GM12878 (cell line): ENCODE measurements around the gene ADM. TPM values are rescaled to one million over a fixed set of nuclear protein-coding genes. Genes with fewer than 3 reads are reported as not detected.
A peak's percentile ranks its signal among the peaks of the same experiment; 100 is the strongest.

Source experiments
- ATAC-seq: fragments of 200-7000 bp; cut with Tn5 transposase; 3 replicates; pipeline ENCODE4 v1.9.1; 2020; ENCODE audit warnings: mild to moderate bottlenecking, moderate library complexity
- BruUV-seq: library from RNA; stranded (reverse); fragments of 400-500 nt; replicated peaks from 2 replicates; lab custom pipeline; 2021; lab: Mats Ljungman, UMichigan
- CTCF ChIA-PET: fragments of 300-600 bp; sonication (Branson Sonifier 250); formaldehyde crosslinking; extraction: SDS; loops from one replicate; lab custom pipeline; 2021; ENCODE audit warnings: inconsistent platforms; lab: Yijun Ruan, JAX
- POLR2A ChIA-PET: fragments of 350-600 bp; formaldehyde crosslinking; extraction: SDS; loops from one replicate; lab custom pipeline; 2021; ENCODE audit warnings: inconsistent platforms; lab: Charles Lee
- RAD21 ChIA-PET: fragments of 300-600 bp; sonication (Branson Sonifier 250); formaldehyde crosslinking; loops from one replicate; lab custom pipeline; 2023; ENCODE audit warnings: antibody characterized with exemption; ENCODE audit not compliant: unreplicated experiment; lab: Charles Lee
- SMC1A ChIA-PET: fragments of 300-600 bp; sonication (Branson Sonifier 250); formaldehyde crosslinking; loops from one replicate; lab custom pipeline; 2023; ENCODE audit not compliant: unreplicated experiment, uncharacterized antibody; lab: Charles Lee
- DNase-seq: peaks from one replicate; pipeline ENCODE4 v3.0.0-alpha.2; 2011; ENCODE audit warnings: low read depth, low spot score
- FAIRE-seq: peaks from 3 replicates; lab custom pipeline; 2011; peaks lifted over from hg19 to GRCh38; lab: Jason Lieb, UNC
- H2AFZ ChIP-seq: 2 replicates; pipeline ENCODE4 v1.6.0; 2011; ENCODE audit warnings: low read depth, low read length, control low read depth; ENCODE audit not compliant: control insufficient read depth
- H3K27ac ChIP-seq: 2 replicates; pipeline ENCODE4 v1.5.1; 2011; ENCODE audit warnings: control low read depth; ENCODE audit not compliant: control insufficient read depth, insufficient read depth
- H3K27me3 ChIP-seq, 2 experiments: replicated peaks in 1 of 2; 2 replicates each; pipeline versions ENCODE4 v1.6.0 to v1.6.1; 2011; ENCODE audit warnings: low read length in 1 of 2; ENCODE audit not compliant: control insufficient read depth in 2 of 2, insufficient read depth in 2 of 2
- H3K36me3 ChIP-seq, 2 experiments: 2 replicates each; pipeline ENCODE4 v1.5.1; 2011; ENCODE audit warnings: low read length in 1 of 2; ENCODE audit not compliant: control insufficient read depth in 2 of 2, insufficient read depth in 2 of 2
- H3K4me1 ChIP-seq: 2 replicates; pipeline ENCODE4 v1.6.1; 2011; ENCODE audit warnings: mild to moderate bottlenecking, low read length, moderate library complexity, mixed read lengths; ENCODE audit not compliant: control insufficient read depth, insufficient read depth
- H3K4me2 ChIP-seq: 2 replicates; pipeline ENCODE4 v1.6.0; 2011; ENCODE audit warnings: control low read depth; ENCODE audit not compliant: control insufficient read depth, insufficient read depth
- H3K4me3 ChIP-seq: fragments of 200-600 bp; sonication (generic); 2 replicates; pipeline ENCODE4 v1.5.1; 2016
- H3K79me2 ChIP-seq: 2 replicates; pipeline ENCODE4 v1.6.0; 2011; ENCODE audit warnings: low read length; ENCODE audit not compliant: control insufficient read depth, insufficient read depth
- H3K9ac ChIP-seq: 2 replicates; pipeline ENCODE4 v1.8.0; 2011; ENCODE audit warnings: low read length, control low read depth, mixed read lengths; ENCODE audit not compliant: control insufficient read depth, insufficient read depth
- H3K9me3 ChIP-seq: replicated peaks from 3 replicates; pipeline ENCODE4 v1.5.1; 2011; ENCODE audit warnings: mild to moderate bottlenecking, low read length; ENCODE audit not compliant: control insufficient read depth, insufficient read depth
- H4K20me1 ChIP-seq: 2 replicates; pipeline ENCODE4 v1.6.0; 2011; ENCODE audit not compliant: control insufficient read depth, insufficient read depth
- CBX5 ChIP-seq: sonication (generic); IDR thresholded peaks from 2 replicates; pipeline ENCODE4 v1.6.1; 2016; ENCODE audit warnings: low read depth, moderate library complexity, mild to moderate bottlenecking, inconsistent platforms
- CHD4 ChIP-seq: fragments of 200-600 bp; sonication (generic); IDR thresholded peaks from 2 replicates; pipeline ENCODE4 v1.6.1; 2016; ENCODE audit warnings: mild to moderate bottlenecking
- EGR1 ChIP-seq, 2 experiments: IDR thresholded peaks; 1 replicate in 1 of 2; 2 replicates in 1 of 2; pipeline ENCODE4 v1.6.1; 2011 to 2012; ENCODE audit warnings: low read depth in 2 of 2, low read length in 2 of 2, borderline replicate concordance in 1 of 2, mild to moderate bottlenecking in 1 of 2, moderate library complexity in 1 of 2
- EP300 ChIP-seq, 2 experiments: fragments of 150-350 bp in 1 of 2; IDR thresholded peaks; 2 replicates each; pipeline ENCODE4 v1.6.1; 2011 to 2012; ENCODE audit warnings: low read depth in 2 of 2, low read length in 2 of 2, borderline replicate concordance in 1 of 2, improper control_type of control experiment in 1 of 2, inconsistent platforms in 1 of 2; ENCODE audit not compliant: control insufficient read depth in 1 of 2
- MTA3 ChIP-seq: IDR thresholded peaks from 2 replicates; pipeline ENCODE4 v1.6.1; 2012; ENCODE audit warnings: low read length, inconsistent platforms, borderline replicate concordance
- NR2C1 ChIP-seq: fragments of 450-650 bp; IDR thresholded peaks from 2 replicates; pipeline ENCODE4 v1.6.1; 2017; ENCODE audit warnings: antibody characterized with exemption, mild to moderate bottlenecking, moderate library complexity
- WRNIP1 ChIP-seq: IDR thresholded peaks from 2 replicates; pipeline ENCODE4 v1.6.1; 2011; ENCODE audit warnings: low read depth, low read length, improper control_type of control experiment, borderline replicate concordance
- ZNF24 ChIP-seq: fragments of 450-650 bp; IDR thresholded peaks from 2 replicates; pipeline ENCODE4 v1.6.1; 2017; ENCODE audit warnings: antibody characterized with exemption, mild to moderate bottlenecking
- WGBS: methylation state at CpG from one replicate; pipeline ENCODE4 v1.1.6; 2016; ENCODE audit warnings: low lambda C conversion rate; ENCODE audit not compliant: insufficient replicate concordance, insufficient coverage; ENCODE audit errors: missing lambda C conversion rate; 5-methylcytosine and 5-hydroxymethylcytosine counted together
- in situ Hi-C: fragments of 300-500 bp; cut with MboI; formaldehyde crosslinking; loops from 9 replicates; pipeline ENCODE4 v1.14.3; 2018; ENCODE audit warnings: mixed read lengths
- intact Hi-C: fragments of 100-400 bp; cut with micrococcal nuclease; formaldehyde crosslinking; loops from one replicate; pipeline ENCODE4 v1.14.2; 2022; ENCODE audit not compliant: unreplicated experiment
- polyA plus RNA-seq, 11 experiments: library from polyadenylated mRNA; depleted of rRNA in 4 of 11; unstranded in 6 of 11; stranded (reverse) in 5 of 11; fragments of >200 nt; fragmentation: Nextera tagmentation in 4 of 11; fragmentation: Illumina TruSeq in 1 of 11; extraction: Ambion mirVana in 4 of 11; extraction: Trizol in 1 of 11; gene quantifications; 1 replicate in 1 of 11; 2 replicates in 10 of 11; pipeline versions ENCODE4 v1.2.1 to v1.2.3, GENCODE V29; 2011 to 2016; ENCODE audit warnings: inconsistent platforms in 2 of 11, missing spikeins in 2 of 11, low read depth in 1 of 11
- total RNA-seq, 4 experiments: library from RNA; depleted of rRNA in 3 of 4; stranded (reverse); fragments of >200 nt in 3 of 4; fragmentation: Illumina TruSeq in 1 of 4; extraction: Trizol in 1 of 4; gene quantifications; 2 replicates each; pipeline versions ENCODE4 v1.2.1 to v1.2.3, GENCODE V29; 2013 to 2021

Gene ADM
- total and polyA plus RNA-seq, 10 of the 15 experiments (the other 5 are each of a cell fraction or from before 2014, with no cell fraction given) = 0.11 to 4.2 (median 0.21) TPM; not detected in 7

- no peak for TF ChIP-seq EP300 (IDR thresholded peaks at IDR 0.05; ENCODE audit: borderline replicate concordance in 1 of 2, control insufficient read depth in 1 of 2, low read depth in 2 of 2, low read length in 2 of 2)
- TF ChIP-seq EGR1 (IDR thresholded peaks at IDR 0.05; ENCODE audit: borderline replicate concordance in 1 of 2, low read depth in 2 of 2, low read length in 2 of 2) = no peak
- no peak for TF ChIP-seq CHD4
- no peak for TF ChIP-seq WRNIP1
These were observed 25.1 kb downstream of the ADM start (continued) for GRCh38 chr11:10329935-10330334.

- WGBS = 45% methylated on average over 6 of the region's 6 CpGs
- RAD21 ChIA-PET = no interaction called here
- no peak overlapping the region for H3K4me3 ChIP-seq
- SMC1A ChIA-PET = no interaction called here
- no peak overlapping the region for H3K27ac ChIP-seq
- H3K79me2 ChIP-seq = no peaks in the 10 kb centered on the region
- TF ChIP-seq MTA3 (no peak), CBX5 (no peak), ZNF24 (peak; percentile 85), NR2C1 (no peak)
- CTCF ChIA-PET = interaction anchor here (1.4 to 1.6 kb wide), 3 partner anchors 35 to 150 kb away, joined by 3 to 5 read pairs (median 4); no protein-coding TSS in a partner anchor
- no peak overlapping the region for H2AFZ ChIP-seq
- ATAC-seq = no peak
- H3K36me3 ChIP-seq = no peaks in the 10 kb centered on the region
- no peak for DNase-seq
- FAIRE-seq = no peak
- in situ Hi-C loops (no loop called here), intact Hi-C loops (no loop called here)
- no peaks in the 10 kb centered on the region for H3K27me3 ChIP-seq
- H3K4me1 ChIP-seq = no peaks in the 10 kb centered on the region
- no peaks in the 10 kb centered on the region for H4K20me1 ChIP-seq
- H3K9me3 ChIP-seq = no peaks in the 10 kb centered on the region
- POLR2A ChIA-PET = no interaction called here
- H3K4me2 ChIP-seq = no peak overlapping the region
- BruUV-seq = no TSS peak
- no peak overlapping the region for H3K9ac ChIP-seq
These were observed 26.8 kb downstream of the ADM start for GRCh38 chr11:10331548-10332289.
